A549 treated with AZD9567 at 1 μM for 4 hours (cell line): ENCODE measurements around the gene ARNT2. TPM values are rescaled to one million over a fixed set of nuclear protein-coding genes. Genes with fewer than 3 reads are reported as not detected.

Experiments
- total RNA-seq: library from RNA; stranded (reverse); fragments of 200-300 nt; extraction: Qiagen RNA extraction; gene quantifications from 5 replicates; pipeline ENCODE4 v1.2.3, GENCODE V29; 2022; ENCODE audit not compliant: insufficient read depth

ARNT2 gene
- 15.2 to 22.0 TPM (median 16.7 TPM) in 5 replicates for total RNA-seq

GRCh38 chr15:80404057-80404760, at the start of gene ARNT2:
TSS of gene ARNT2 (plus strand) at chr15:80404382. CDS start at chr15:80404516, 134 bp downstream.

Other genes with a start within 250 kb of the ARNT2 start
- not detected in 5 replicates for gene CTXND1, start 152.2 kb upstream of the ARNT2 start, total RNA-seq